Mesendoderm (in vitro differentiated cells): ENCODE measurements around the gene CSTPP1.
"Not testable (repeated sequence)": the region's sequence is repeated elsewhere in the genome, so short reads cannot be mapped to it uniquely, and the experiment has no call there.

Experiments used
- DNase-seq: peaks from one replicate; pipeline ENCODE4 v3.0.0; 2013
- H2AK5ac ChIP-seq: 2 replicates; pipeline ENCODE4 v1.6.1; 2013; ENCODE audit warnings: low read length, inconsistent platforms
- H2BK120ac ChIP-seq: 2 replicates; pipeline ENCODE4 v1.6.1; 2013; ENCODE audit warnings: low read depth, mild to moderate bottlenecking, low read length, moderate library complexity, mixed read lengths
- H2BK15ac ChIP-seq: replicated peaks from 2 replicates; pipeline ENCODE4 v1.6.1; 2013; ENCODE audit warnings: low read depth, mild to moderate bottlenecking, moderate library complexity
- H2BK5ac ChIP-seq: 2 replicates; pipeline ENCODE4 v1.6.1; 2013; ENCODE audit warnings: low read length, inconsistent platforms
- H3K18ac ChIP-seq: 2 replicates; pipeline ENCODE4 v1.6.1; 2013; ENCODE audit warnings: mild to moderate bottlenecking, low read length, mixed read lengths
- H3K23ac ChIP-seq: one replicate; pipeline ENCODE4 v1.6.1; 2013; ENCODE audit warnings: low read length
- H3K27ac ChIP-seq: 2 replicates; pipeline ENCODE4 v1.5.1; 2013; ENCODE audit warnings: low read depth, mild to moderate bottlenecking, inconsistent platforms, low read length, moderate library complexity
- H3K27me3 ChIP-seq: 2 replicates; pipeline ENCODE4 v1.6.1; 2013; ENCODE audit warnings: low read length, control low read depth, mild to moderate bottlenecking, inconsistent platforms; ENCODE audit not compliant: insufficient read depth, poor library complexity
- H3K36me3 ChIP-seq: 2 replicates; pipeline ENCODE4 v1.6.1; 2013; ENCODE audit warnings: low read length, inconsistent platforms; ENCODE audit not compliant: control insufficient read depth, insufficient read depth
- H3K4ac ChIP-seq: one replicate; pipeline ENCODE4 v1.6.1; 2013; ENCODE audit warnings: low read depth, mild to moderate bottlenecking, low read length, moderate library complexity
- H3K4me1 ChIP-seq: 2 replicates; pipeline ENCODE4 v1.6.1; 2013; ENCODE audit warnings: low read depth, low read length, inconsistent platforms; ENCODE audit not compliant: control insufficient read depth
- H3K4me2 ChIP-seq: 2 replicates; pipeline ENCODE4 v1.6.1; 2013; ENCODE audit warnings: low read length
- H3K4me3 ChIP-seq: 2 replicates; pipeline ENCODE4 v1.5.1; 2013; ENCODE audit warnings: mild to moderate bottlenecking, low read length
- H3K56ac ChIP-seq: one replicate; pipeline ENCODE4 v1.6.1; 2013; ENCODE audit warnings: low read length
- H3K79me1 ChIP-seq: 2 replicates; pipeline ENCODE4 v1.6.1; 2013; ENCODE audit warnings: low read length, inconsistent platforms
- H3K79me2 ChIP-seq: 2 replicates; pipeline ENCODE4 v1.6.1; 2013; ENCODE audit warnings: mild to moderate bottlenecking, low read length; ENCODE audit not compliant: control insufficient read depth, insufficient read depth
- H3K9ac ChIP-seq: 2 replicates; pipeline ENCODE4 v1.6.1; 2013; ENCODE audit warnings: low read length, inconsistent platforms
- H4K5ac ChIP-seq: one replicate; pipeline ENCODE4 v1.6.1; 2013; ENCODE audit warnings: low read length
- H4K8ac ChIP-seq: one replicate; pipeline ENCODE4 v1.6.1; 2013; ENCODE audit warnings: low read depth, mild to moderate bottlenecking, control low read depth, low read length, moderate library complexity
- WGBS: extraction: QIAGEN DNeasy Blood & Tissue Kit; methylation state at CpG from one replicate; pipeline ENCODE4 v1.1.7; 2013; ENCODE audit warnings: low lambda C conversion rate, missing lambda C conversion rate; ENCODE audit not compliant: insufficient coverage; ENCODE audit errors: extremely low coverage; 5-methylcytosine and 5-hydroxymethylcytosine counted together

Gene CSTPP1

DNA sequence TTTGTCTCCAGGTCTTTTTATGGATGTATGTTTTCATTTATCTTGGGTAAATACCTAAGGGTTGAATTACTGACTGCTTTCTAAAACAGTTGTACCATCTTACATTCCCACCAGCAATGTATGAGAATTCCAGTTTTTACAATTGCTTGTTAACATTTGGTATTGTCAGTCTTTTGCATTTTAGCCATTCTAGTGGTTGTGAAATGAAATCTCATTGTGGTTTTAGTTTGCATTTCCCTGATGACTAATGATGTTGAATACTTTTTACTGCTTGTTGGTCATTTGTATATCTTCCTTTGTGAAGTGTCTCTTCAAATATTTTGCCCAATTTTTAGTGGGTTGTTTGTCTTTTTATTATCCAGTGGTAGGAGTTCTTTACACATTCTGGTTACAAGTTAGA is 147.4 kb downstream of the CSTPP1 start:
- no peaks in the 10 kb centered on the region for H3K4me1 ChIP-seq
- H3K4ac ChIP-seq: no peak overlapping the region
- no peak overlapping the region for H2BK120ac ChIP-seq
- no peak overlapping the region for H3K9ac ChIP-seq
- no peak overlapping the region for H3K4me2 ChIP-seq
- H4K5ac ChIP-seq: no peak overlapping the region
- H3K56ac ChIP-seq: no peak overlapping the region
- H3K4me3 ChIP-seq: no peak overlapping the region
- no peak overlapping the region for H2BK15ac ChIP-seq
- no peak overlapping the region for H3K18ac ChIP-seq
- no peak overlapping the region for H4K8ac ChIP-seq
- H3K36me3 ChIP-seq: no peaks in the 10 kb centered on the region
- H3K27me3 ChIP-seq: no peaks in the 10 kb centered on the region
- no peak overlapping the region for H2AK5ac ChIP-seq
- no peak overlapping the region for H3K23ac ChIP-seq
- DNase-seq: no peak
- H3K79me2 ChIP-seq: no peaks in the 10 kb centered on the region
- H3K79me1 ChIP-seq: no peaks in the 10 kb centered on the region
- H3K27ac ChIP-seq: no peak overlapping the region
- H2BK5ac ChIP-seq: no peak overlapping the region

DNA sequence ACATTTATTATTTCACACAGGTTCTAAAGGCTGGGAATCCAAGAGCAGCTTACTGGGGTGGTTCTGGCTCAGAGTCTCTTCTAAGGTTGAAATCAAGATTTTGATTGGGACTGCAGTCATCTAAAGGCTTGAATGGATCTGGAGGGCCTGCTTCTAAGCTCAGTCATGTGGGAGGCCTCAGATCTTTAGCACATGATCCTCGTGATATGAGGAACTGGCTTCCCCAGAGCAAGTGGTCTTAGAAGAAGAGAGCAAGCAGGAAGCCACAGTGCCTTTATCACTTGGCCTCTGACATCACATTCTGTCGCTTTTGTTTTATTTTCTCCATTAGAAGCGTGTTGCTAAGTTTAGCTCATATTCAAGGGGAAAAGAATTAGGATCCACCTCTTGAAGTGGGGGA is 151.2 kb downstream of the CSTPP1 start:
- no peak overlapping the region for H3K56ac ChIP-seq
- H3K27ac ChIP-seq: no peak overlapping the region
- H3K36me3 ChIP-seq: no peaks in the 10 kb centered on the region
- no peak overlapping the region for H3K4ac ChIP-seq
- no peak overlapping the region for H3K23ac ChIP-seq
- WGBS: no CpG with 5 or more reads among the region's 3 CpGs
- H2BK5ac ChIP-seq: no peak overlapping the region
- H4K5ac ChIP-seq: no peak overlapping the region
- no peak overlapping the region for H2BK15ac ChIP-seq
- no peak overlapping the region for H3K18ac ChIP-seq
- H3K79me1 ChIP-seq: no peaks in the 10 kb centered on the region
- no peaks in the 10 kb centered on the region for H3K4me1 ChIP-seq
- no peaks in the 10 kb centered on the region for H3K79me2 ChIP-seq
- no peak overlapping the region for H2AK5ac ChIP-seq
- H3K4me2 ChIP-seq: no peak overlapping the region
- no peak overlapping the region for H2BK120ac ChIP-seq
- H3K9ac ChIP-seq: no peak overlapping the region
- DNase-seq: no peak
- no peak overlapping the region for H4K8ac ChIP-seq
- no peaks in the 10 kb centered on the region for H3K27me3 ChIP-seq
- no peak overlapping the region for H3K4me3 ChIP-seq

DNA sequence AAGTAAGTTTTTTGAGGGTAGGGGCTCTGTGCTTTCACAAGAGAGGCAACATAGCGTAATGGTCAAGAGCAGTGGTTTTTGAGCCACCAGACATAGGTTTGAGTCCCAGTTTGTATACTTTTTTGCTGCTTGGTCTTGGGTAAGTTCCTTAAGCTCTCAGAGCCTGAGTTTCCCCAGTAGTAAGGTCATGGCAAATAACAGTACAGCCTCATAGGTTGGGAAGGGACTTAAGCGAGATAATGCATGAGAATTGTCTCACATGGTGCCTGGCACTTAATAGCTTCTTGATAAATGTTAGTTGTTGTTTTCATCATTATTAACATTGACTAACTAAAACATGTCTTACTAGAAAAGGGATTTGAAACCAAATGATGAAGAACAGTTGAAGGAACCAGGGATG is 157.0 kb downstream of the CSTPP1 start:
- Histone ChIP-seq H3K4ac (no peak overlapping the region), H3K9ac (no peak overlapping the region), H3K27ac (no peak overlapping the region), H3K36me3 (no peaks in the 10 kb centered on the region), H3K4me3 (no peak overlapping the region), H3K23ac (no peak overlapping the region), H3K56ac (no peak overlapping the region), H3K18ac (no peak overlapping the region), H2BK5ac (no peak overlapping the region), H3K79me2 (no peaks in the 10 kb centered on the region), H4K8ac (no peak overlapping the region), H4K5ac (no peak overlapping the region), H3K4me1 (no peaks in the 10 kb centered on the region), H3K4me2 (no peak overlapping the region), H2AK5ac (no peak overlapping the region), H3K79me1 (no peaks in the 10 kb centered on the region), H3K27me3 (no peaks in the 10 kb centered on the region), H2BK15ac (no peak overlapping the region), H2BK120ac (no peak overlapping the region)
- WGBS: no CpG with 5 or more reads among the region's 2 CpGs
- DNase-seq: no peak

DNA sequence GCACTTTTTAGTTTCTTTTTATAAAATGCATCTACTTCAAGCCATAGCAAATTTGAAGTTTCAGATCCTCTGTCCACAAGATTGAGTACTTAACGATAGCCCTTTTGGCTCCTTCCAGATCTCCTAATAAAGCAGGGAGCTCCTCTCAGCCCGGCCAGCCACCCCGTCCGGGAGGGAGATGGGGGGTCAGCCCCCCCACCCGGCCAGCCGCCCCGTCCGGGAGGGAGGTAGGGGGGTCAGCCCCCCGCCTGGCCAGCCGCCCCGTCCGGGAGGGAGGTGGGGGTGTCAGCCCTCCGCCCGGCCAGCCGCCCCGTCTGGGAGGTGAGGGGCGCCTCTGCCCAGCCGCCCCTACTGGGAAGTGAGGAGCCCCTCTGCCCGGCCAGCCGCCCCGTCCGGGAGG is 160.3 kb downstream of the CSTPP1 start:
- H4K8ac ChIP-seq, H3K79me2 ChIP-seq, H3K27ac ChIP-seq, H2BK15ac ChIP-seq, H2AK5ac ChIP-seq, H3K27me3 ChIP-seq, H2BK5ac ChIP-seq, H3K4me2 ChIP-seq, H3K23ac ChIP-seq, H3K4ac ChIP-seq, H3K79me1 ChIP-seq, H3K56ac ChIP-seq, H3K36me3 ChIP-seq, H3K18ac ChIP-seq, H2BK120ac ChIP-seq, H3K4me1 ChIP-seq, DNase-seq, H4K5ac ChIP-seq, H3K4me3 ChIP-seq, H3K9ac ChIP-seq: not testable (repeated sequence)
- no CpG with 5 or more reads among the region's 22 CpGs for WGBS

DNA sequence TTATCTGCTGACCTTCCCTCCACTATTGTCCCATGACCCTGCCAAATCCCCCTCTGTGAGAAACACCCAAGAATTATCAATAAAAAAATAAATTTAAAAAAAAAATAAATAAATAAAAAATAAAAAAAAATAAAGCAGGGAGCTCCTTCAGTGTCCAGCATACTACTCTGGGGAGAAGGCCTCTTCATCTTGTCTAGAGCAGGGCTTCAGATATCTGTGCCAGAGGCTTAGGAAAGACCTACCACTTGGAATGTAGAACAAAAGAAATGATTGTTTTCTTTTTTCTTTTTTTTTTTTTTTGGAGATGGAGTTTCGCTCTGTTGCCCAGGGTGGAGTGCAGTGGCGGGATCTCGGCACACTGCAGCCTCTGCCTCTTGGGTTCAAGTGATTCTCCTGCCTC is 161.7 kb downstream of the CSTPP1 start:
- not testable (repeated sequence) for H3K4me3 ChIP-seq, H3K4me1 ChIP-seq, H3K18ac ChIP-seq, DNase-seq, H3K27ac ChIP-seq, H3K27me3 ChIP-seq, H3K79me2 ChIP-seq, H3K56ac ChIP-seq, H2AK5ac ChIP-seq, H2BK120ac ChIP-seq, H4K5ac ChIP-seq, H3K23ac ChIP-seq, H3K9ac ChIP-seq, H4K8ac ChIP-seq, H3K79me1 ChIP-seq, H3K4ac ChIP-seq, H2BK15ac ChIP-seq, H3K36me3 ChIP-seq, H2BK5ac ChIP-seq, H3K4me2 ChIP-seq
- WGBS: no CpG with 5 or more reads among the region's 3 CpGs

DNA sequence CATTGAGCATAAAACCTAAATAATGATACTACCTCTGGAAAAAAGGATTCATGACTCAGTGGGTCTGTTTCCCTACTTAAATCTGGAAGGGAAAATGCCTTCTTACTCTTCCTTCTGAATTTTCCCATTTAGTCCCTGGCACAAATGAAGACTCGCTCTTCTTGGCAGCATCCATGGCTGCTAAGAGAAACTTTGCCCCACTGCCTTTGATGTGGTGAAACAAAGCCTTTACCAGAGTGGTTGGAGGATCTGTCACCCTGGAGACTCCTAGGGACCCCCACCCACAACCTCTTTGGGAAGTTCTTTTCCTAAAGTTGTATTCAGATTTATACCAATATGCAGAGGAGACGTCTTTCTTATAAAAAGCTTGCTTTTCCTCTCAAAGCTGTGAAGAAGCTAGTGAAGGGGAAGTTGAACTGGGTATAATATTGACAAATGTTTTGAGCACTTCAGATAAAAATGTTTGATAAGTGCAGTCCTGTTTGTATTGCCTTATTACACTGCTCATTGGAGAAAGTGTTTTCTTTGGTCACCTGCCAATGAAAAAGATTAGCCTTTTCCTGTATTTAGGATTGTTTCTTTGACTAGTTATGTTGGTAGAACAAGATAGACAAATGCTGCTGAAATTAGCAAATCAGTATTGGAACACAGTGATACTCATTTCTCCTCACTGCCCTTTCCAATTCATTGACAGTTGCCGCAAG is 162.8 kb downstream of the CSTPP1 start:
- Histone ChIP-seq H3K4ac (no peak overlapping the region), H3K4me3 (no peak overlapping the region), H3K56ac (no peak overlapping the region), H4K5ac (no peak overlapping the region), H2AK5ac (no peak overlapping the region), H3K4me1 (peaks cover 3% of the 10 kb centered on the region), H2BK120ac (no peak overlapping the region), H3K27me3 (no peaks in the 10 kb centered on the region), H3K9ac (no peak overlapping the region), H3K4me2 (no peak overlapping the region), H4K8ac (no peak overlapping the region), H3K23ac (no peak overlapping the region), H3K18ac (no peak overlapping the region), H2BK5ac (no peak overlapping the region), H2BK15ac (no peak overlapping the region), H3K27ac (no peak overlapping the region), H3K36me3 (no peaks in the 10 kb centered on the region), H3K79me1 (no peaks in the 10 kb centered on the region), H3K79me2 (no peaks in the 10 kb centered on the region)
- no CpG with 5 or more reads among the region's 3 CpGs for WGBS
- no peak for DNase-seq
